Muscle of leg (tissue), 11 donors: ENCODE results near the gene ATP6V0A1. TPM values are rescaled to one million over a fixed set of nuclear protein-coding genes. Genes with fewer than 3 reads are reported as not detected.

Source experiments
- DNase-seq: peaks from one replicate; pipeline ENCODE4 v3.0.0; 2013
- H3K27ac ChIP-seq: one replicate; pipeline ENCODE4 v1.5.1; 2013; ENCODE audit warnings: mild to moderate bottlenecking, low read length, control low read depth
- H3K27me3 ChIP-seq: one replicate; pipeline ENCODE4 v1.6.1; 2013; ENCODE audit warnings: low read length; ENCODE audit not compliant: control insufficient read depth, insufficient read depth
- H3K36me3 ChIP-seq: one replicate; pipeline ENCODE4 v1.6.1; 2013; ENCODE audit warnings: low read length; ENCODE audit not compliant: control insufficient read depth, insufficient read depth
- H3K4me1 ChIP-seq: one replicate; pipeline ENCODE4 v1.6.1; 2013; ENCODE audit warnings: low read length; ENCODE audit not compliant: control insufficient read depth, insufficient read depth
- H3K4me3 ChIP-seq: one replicate; pipeline ENCODE4 v1.5.1; 2013; ENCODE audit warnings: low read length, control low read depth
- H3K9me3 ChIP-seq: replicated peaks from 2 replicates; pipeline ENCODE4 v1.6.1; 2013; ENCODE audit warnings: low read depth, low read length; ENCODE audit not compliant: control insufficient read depth
- WGBS: methylation state at CpG from one replicate; pipeline ENCODE4 v1.1.5; 2013; ENCODE audit warnings: missing lambda C conversion rate; ENCODE audit not compliant: insufficient coverage; 5-methylcytosine and 5-hydroxymethylcytosine counted together
- polyA plus RNA-seq, 8 donors: library from polyadenylated mRNA; unstranded; fragments of 120-200 nt; gene quantifications; one replicate each; pipeline versions ENCODE4 v1.2.1 to v1.2.3, GENCODE V29; 2013; ENCODE audit warnings: inconsistent platforms in 1 of 8, low replicate concordance in 1 of 8; ENCODE audit not compliant: insufficient read length in 8 of 8, insufficient read depth in 1 of 8
- total RNA-seq: library from RNA; stranded (reverse); fragments of 120-200 nt; gene quantifications from one replicate; pipeline ENCODE4 v1.2.4, GENCODE V29; 2013

Gene ATP6V0A1
- total and polyA plus RNA-seq, 9 donors, result 16.7 to 36.4 (median 22.9) TPM

DNA sequence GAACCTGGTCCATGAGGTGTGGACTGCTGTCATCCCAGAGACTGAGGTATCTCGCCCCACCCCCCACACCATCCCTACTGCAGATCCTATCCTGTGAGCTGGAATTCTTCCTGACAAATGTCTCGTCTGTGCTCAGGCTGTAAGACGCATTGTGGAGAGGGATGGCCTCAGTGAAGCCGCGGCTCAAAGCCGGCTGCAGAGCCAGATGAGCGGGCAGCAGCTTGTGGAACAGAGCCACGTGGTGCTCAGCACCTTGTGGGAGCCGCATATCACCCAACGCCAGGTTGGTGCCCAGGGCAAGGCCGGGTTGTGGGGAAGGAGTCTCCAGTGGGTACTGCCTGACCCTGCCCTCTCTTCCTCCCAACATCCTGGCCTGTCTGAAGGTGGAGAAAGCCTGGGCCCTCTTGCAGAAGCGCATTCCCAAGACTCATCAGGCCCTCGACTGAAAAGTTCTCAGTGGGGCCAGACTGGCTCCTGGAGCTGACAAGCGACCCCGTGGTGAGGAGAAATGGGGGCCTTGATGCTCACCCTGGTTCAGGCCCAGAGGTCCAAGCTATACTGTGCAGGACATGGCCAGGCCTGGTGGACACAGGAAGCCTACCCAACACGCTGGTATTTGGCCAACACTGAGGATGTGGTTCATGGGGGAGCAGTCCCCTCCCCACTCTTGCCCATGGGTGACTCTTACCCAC, 107.0 kb downstream of the ATP6V0A1 start:
- no peak overlapping the region for H3K27ac ChIP-seq
- peaks cover 44% of the 10 kb centered on the region for H3K4me1 ChIP-seq
- H3K9me3 ChIP-seq, result no peaks in the 10 kb centered on the region
- no peaks in the 10 kb centered on the region for H3K27me3 ChIP-seq
- peaks cover 58% of the 10 kb centered on the region for H3K36me3 ChIP-seq
- WGBS, result 91% methylated on average over 11 of the region's 16 CpGs
- no peak overlapping the region for H3K4me3 ChIP-seq
- no peak for DNase-seq

DNA sequence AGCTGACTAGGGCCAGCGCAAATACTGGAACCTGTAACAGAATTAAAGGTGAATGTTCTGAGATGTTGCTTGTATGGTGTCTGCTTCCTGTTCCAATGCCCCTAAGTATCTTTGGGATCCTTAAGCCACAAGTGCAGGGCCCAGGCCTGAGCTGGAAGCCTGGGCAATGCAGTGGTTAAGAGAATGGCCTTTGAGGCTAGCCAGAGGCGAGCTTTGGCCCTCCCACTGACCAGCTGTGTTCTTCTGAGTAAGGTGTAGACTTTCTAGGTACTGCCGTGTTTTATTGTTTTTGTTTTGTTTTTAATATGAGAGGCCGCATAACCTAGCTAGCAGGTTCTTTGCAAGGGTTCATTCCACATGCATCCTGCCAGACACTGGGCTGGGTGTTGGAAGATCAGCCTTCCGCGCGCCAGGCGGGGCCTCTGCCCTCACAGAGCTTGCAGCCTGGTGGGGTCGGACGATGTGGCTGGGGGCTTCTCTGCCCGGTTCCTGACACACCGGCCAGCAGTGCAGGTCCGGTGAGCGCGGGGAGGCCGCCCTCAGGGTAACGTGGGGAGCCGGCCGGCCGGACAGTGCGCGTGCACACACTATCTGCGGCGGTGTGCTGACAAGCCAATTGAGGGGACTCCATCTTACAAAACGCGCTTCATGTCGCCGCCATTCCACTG, 107.7 kb downstream of the ATP6V0A1 start:
- DNase-seq, result no peak
- peaks cover 41% of the 10 kb centered on the region for H3K4me1 ChIP-seq

DNA sequence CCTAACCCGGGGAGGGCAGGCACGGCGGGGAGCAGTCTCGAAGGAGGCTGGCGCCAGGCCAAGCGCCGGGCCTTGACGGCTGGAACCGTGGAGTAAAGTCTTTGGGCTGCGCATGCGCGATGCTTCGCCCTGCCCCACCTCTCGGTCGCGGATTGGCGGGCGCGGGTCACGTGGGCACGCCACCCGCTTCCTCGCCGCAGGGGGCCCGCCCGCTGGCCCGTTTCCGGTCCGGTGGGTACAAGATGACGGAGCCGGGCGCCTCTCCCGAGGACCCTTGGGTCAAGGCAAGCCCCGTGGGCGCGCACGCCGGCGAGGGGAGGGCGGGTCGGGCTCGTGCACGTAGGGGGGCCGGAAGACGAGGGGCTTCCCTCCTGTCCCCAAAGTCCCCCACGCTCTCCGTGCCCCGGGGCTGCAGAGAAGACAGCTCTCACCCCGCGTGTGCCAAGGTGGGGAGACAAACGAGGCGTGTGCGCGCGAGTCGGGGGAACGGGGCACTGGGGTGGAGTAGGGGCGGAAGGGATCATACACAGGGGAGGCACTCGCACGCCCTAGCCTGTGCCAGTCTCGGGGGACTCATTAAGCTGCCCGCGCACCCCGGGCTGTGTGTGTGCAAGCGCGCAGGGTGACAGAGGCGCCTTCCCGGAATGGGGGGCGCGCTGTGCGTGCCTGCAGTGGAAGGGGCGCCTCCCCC, 108.3 kb downstream of the ATP6V0A1 start, which contains the start of gene MLX:
Gene MLX, plus strand, starts transcription at position 218 of the 691 bp plus-strand sequence. Its CDS starts 25 bp downstream, at position 243.
- DNase-seq, result peak; percentile 94
- H3K27me3 ChIP-seq, result no peaks in the 10 kb centered on the region
- H3K9me3 ChIP-seq, result no peaks in the 10 kb centered on the region
- peak within 1 kb of the TSS; percentile 77 for H3K27ac ChIP-seq
- H3K36me3 ChIP-seq, result peaks cover 71% of the 10 kb centered on the region
- H3K4me1 ChIP-seq, result peaks cover 37% of the 10 kb centered on the region
- WGBS, result 0% methylated on average over 61 of the region's 72 CpGs
- H3K4me3 ChIP-seq, result peak within 1 kb of the TSS; percentile 97

More for the DNA sequence above, 107.7 kb downstream of the ATP6V0A1 start:
- WGBS, result 23% methylated on average over 20 of the region's 28 CpGs
- Histone ChIP-seq H3K4me3 (peak overlapping the region; percentile 97), H3K27ac (peak overlapping the region; percentile 74), H3K27me3 (no peaks in the 10 kb centered on the region), H3K9me3 (no peaks in the 10 kb centered on the region), H3K36me3 (peaks cover 64% of the 10 kb centered on the region)

- Histone ChIP-seq H3K27me3 (no peaks in the 10 kb centered on the region), H3K4me1 (peaks cover 26% of the 10 kb centered on the region), H3K27ac (no peak overlapping the region), H3K9me3 (no peaks in the 10 kb centered on the region), H3K36me3 (peaks cover 83% of the 10 kb centered on the region), H3K4me3 (no peak overlapping the region)
- no peak for DNase-seq
- WGBS, result 100% methylated on average over 1 of the region's 14 CpGs
These were observed 109.8 kb downstream of the ATP6V0A1 start for GRCh38 chr17:42568341-42569111.

DNA sequence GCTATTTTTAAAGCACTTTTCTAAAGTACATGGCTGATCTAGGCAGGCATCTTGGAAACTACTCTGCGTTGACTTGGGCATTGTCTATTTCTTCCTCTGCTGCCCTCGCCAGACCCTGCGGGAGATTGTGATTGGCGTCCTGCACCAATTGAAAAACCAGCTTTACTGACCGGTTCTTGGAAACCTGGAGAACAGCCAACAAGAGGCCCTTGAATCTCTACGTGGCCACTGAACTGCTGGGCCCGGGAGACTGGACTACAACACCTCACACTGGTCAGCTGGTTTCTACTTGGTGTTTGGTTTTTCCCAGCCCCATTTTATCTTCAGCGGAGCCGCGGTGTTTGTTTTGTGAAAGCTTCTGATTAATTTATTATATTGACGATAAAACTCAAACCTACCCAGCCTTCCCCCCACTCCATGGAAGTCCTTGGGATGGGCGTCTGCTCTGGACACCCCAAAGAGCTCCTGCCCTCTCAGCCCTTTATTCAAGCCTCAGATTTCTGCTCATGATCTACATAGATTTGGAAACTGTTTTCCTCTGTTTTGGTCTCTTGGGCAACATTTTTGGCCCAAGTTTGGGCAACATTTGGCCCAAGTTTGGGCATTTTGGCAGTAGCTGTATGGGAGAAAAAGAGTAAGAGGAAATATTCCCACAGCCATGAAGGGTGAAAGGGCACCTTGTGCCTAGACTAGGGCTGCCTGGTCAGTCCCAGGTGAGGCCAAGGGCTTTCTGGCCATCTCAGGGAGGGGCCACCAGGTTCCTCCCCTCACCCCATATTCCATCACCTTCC, 113.0 kb downstream of the ATP6V0A1 start:
- no peaks in the 10 kb centered on the region for H3K27me3 ChIP-seq
- peaks cover 12% of the 10 kb centered on the region for H3K4me1 ChIP-seq
- DNase-seq, result no peak
- WGBS, result 72% methylated on average over 5 of the region's 12 CpGs
- no peak overlapping the region for H3K27ac ChIP-seq
- H3K9me3 ChIP-seq, result no peaks in the 10 kb centered on the region
- no peak overlapping the region for H3K4me3 ChIP-seq
- peaks cover 70% of the 10 kb centered on the region for H3K36me3 ChIP-seq

Other genes with a start within 250 kb of the ATP6V0A1 start
- gene STAT5B, start 182.5 kb upstream of the ATP6V0A1 start, total RNA-seq, result 27.0 TPM
- gene STAT5B, start 182.5 kb upstream of the ATP6V0A1 start, polyA plus RNA-seq, result 10 to 100 TPM; 29.8 to 41.1 (median 36.1) TPM
- gene STAT5A, start 170.4 kb upstream of the ATP6V0A1 start, total RNA-seq, result 12.8 TPM
- gene STAT5A, start 170.4 kb upstream of the ATP6V0A1 start, polyA plus RNA-seq, result 10 to 100 TPM; 15.3 to 20.4 (median 17.3) TPM
- 44.7 TPM for gene STAT3, start 70.4 kb upstream of the ATP6V0A1 start, total RNA-seq
- 10 to 100 TPM; 42.6 to 56.9 (median 48.1) TPM for gene STAT3, start 70.4 kb upstream of the ATP6V0A1 start, polyA plus RNA-seq
- 206 TPM for gene CAVIN1, start 35.6 kb upstream of the ATP6V0A1 start, total RNA-seq
- gene CAVIN1, start 35.6 kb upstream of the ATP6V0A1 start, polyA plus RNA-seq, result 100 to 1,000 TPM; 249 to 334 (median 299) TPM
- 17.1 TPM for gene NAGLU, start 77.4 kb downstream of the ATP6V0A1 start, total RNA-seq
- gene NAGLU, start 77.4 kb downstream of the ATP6V0A1 start, polyA plus RNA-seq, result 10 to 100 TPM; 15.4 to 24.1 (median 20.8) TPM
- 1.9 TPM for gene HSD17B1, start 94.0 kb downstream of the ATP6V0A1 start, total RNA-seq
- 1 to 10 TPM; 2.2 to 3.2 (median 2.6) TPM for gene HSD17B1, start 94.0 kb downstream of the ATP6V0A1 start, polyA plus RNA-seq
- gene COASY, start 103.3 kb downstream of the ATP6V0A1 start, total RNA-seq, result 13.0 TPM
- gene COASY, start 103.3 kb downstream of the ATP6V0A1 start, polyA plus RNA-seq, result 10 to 100 TPM; 25.5 to 33.5 (median 28.7) TPM
- gene MLX, start 108.2 kb downstream of the ATP6V0A1 start, total RNA-seq, result 16.6 TPM
- gene MLX, start 108.2 kb downstream of the ATP6V0A1 start, polyA plus RNA-seq, result 10 to 100 TPM; 31.5 to 39.6 (median 35.5) TPM
- gene PSMC3IP, start 118.9 kb downstream of the ATP6V0A1 start, total RNA-seq, result 5.4 TPM
- gene PSMC3IP, start 118.9 kb downstream of the ATP6V0A1 start, polyA plus RNA-seq, result 10 to 100 TPM; 10.5 to 13.5 (median 11.9) TPM
- gene RETREG3, start 150.5 kb downstream of the ATP6V0A1 start, total RNA-seq, result 39.1 TPM
- 10 to 100 TPM; 27.6 to 36.1 (median 30.7) TPM for gene RETREG3, start 150.5 kb downstream of the ATP6V0A1 start, polyA plus RNA-seq
- gene TUBG1, start 150.8 kb downstream of the ATP6V0A1 start, total RNA-seq, result 22.2 TPM
- 10 to 100 TPM; 30.7 to 43.5 (median 38.2) TPM for gene TUBG1, start 150.8 kb downstream of the ATP6V0A1 start, polyA plus RNA-seq
- 8.7 TPM for gene TUBG2, start 200.4 kb downstream of the ATP6V0A1 start, total RNA-seq
- gene TUBG2, start 200.4 kb downstream of the ATP6V0A1 start, polyA plus RNA-seq, result 10 to 100 TPM in 7 of 8 donors, 1 to 10 TPM in 1; 10.0 to 19.2 (median 14.1) TPM
- 44.1 TPM for gene PLEKHH3, start 218.1 kb downstream of the ATP6V0A1 start, total RNA-seq
- 10 to 100 TPM; 27.2 to 57.5 (median 40.6) TPM for gene PLEKHH3, start 218.1 kb downstream of the ATP6V0A1 start, polyA plus RNA-seq
- 1.0 TPM for gene CCR10, start 223.0 kb downstream of the ATP6V0A1 start, total RNA-seq
- 1 to 10 TPM; 1.2 to 2.9 (median 1.5) TPM for gene CCR10, start 223.0 kb downstream of the ATP6V0A1 start, polyA plus RNA-seq
- 8.1 TPM for gene CNTNAP1, start 223.7 kb downstream of the ATP6V0A1 start, total RNA-seq
- 10 to 100 TPM in 6 of 8 donors, 1 to 10 TPM in 2; 9.0 to 15.7 (median 13.1) TPM for gene CNTNAP1, start 223.7 kb downstream of the ATP6V0A1 start, polyA plus RNA-seq